Tibial nerve (tissue), 4 donors: Measurements from ENCODE around the gene ARL14EPL.

Experiments used
- EP300 ChIP-seq, 2 donors: sonication (generic); formaldehyde crosslinking; IDR thresholded peaks; one replicate each; pipeline ENCODE4 v1.6.1; 2017; ENCODE audit warnings: antibody characterized with exemption in 2 of 2, mild to moderate bottlenecking in 1 of 2
- POLR2A ChIP-seq, 2 donors: fragments of 450-650 bp; IDR thresholded peaks; one replicate each; pipeline ENCODE4 v1.6.1; 2017; ENCODE audit warnings: antibody characterized with exemption in 2 of 2, mild to moderate bottlenecking in 2 of 2, moderate library complexity in 2 of 2
- TF ChIP-seq, protein P1 (sequence below), 5 experiments: fragments of 200-600 bp in 3 of 5; fragments of 450-650 bp in 2 of 5; sonication (generic) in 3 of 5; IDR thresholded peaks; one replicate each; pipeline ENCODE4 v1.5.1; 2016 to 2019; ENCODE audit warnings: antibody characterized with exemption in 5 of 5, mild to moderate bottlenecking in 3 of 5, moderate library complexity in 2 of 5

DNA sequence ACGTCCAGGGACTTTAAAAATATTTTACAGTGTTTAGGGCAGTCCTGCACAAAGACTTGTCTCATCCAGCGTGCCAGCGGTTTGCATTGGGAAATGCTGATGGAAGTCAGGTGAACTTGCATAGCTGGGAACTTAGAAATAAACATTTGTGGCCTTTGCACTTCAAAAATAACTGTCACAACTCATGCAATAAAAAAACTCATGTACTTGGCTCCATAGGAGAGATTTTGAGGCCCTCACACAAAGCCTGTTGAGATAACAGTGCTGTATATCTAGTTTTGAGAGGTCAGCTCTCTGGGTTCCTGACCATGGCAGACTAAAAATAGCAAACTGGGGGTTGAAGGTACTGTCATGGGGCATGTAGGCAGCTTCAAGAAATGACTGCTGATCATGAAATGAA, 58.0 kb downstream of the ARL14EPL start:
- TF ChIP-seq, protein P1, sequence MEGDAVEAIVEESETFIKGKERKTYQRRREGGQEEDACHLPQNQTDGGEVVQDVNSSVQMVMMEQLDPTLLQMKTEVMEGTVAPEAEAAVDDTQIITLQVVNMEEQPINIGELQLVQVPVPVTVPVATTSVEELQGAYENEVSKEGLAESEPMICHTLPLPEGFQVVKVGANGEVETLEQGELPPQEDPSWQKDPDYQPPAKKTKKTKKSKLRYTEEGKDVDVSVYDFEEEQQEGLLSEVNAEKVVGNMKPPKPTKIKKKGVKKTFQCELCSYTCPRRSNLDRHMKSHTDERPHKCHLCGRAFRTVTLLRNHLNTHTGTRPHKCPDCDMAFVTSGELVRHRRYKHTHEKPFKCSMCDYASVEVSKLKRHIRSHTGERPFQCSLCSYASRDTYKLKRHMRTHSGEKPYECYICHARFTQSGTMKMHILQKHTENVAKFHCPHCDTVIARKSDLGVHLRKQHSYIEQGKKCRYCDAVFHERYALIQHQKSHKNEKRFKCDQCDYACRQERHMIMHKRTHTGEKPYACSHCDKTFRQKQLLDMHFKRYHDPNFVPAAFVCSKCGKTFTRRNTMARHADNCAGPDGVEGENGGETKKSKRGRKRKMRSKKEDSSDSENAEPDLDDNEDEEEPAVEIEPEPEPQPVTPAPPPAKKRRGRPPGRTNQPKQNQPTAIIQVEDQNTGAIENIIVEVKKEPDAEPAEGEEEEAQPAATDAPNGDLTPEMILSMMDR (IDR thresholded peaks at IDR 0.05): no peak
- TF ChIP-seq POLR2A (IDR thresholded peaks at IDR 0.05): no peak
- no peak for TF ChIP-seq EP300 (IDR thresholded peaks at IDR 0.05)
